Activated CD4-positive, alpha-beta memory T cell treated with anti-CD3 and anti-CD28 coated beads for 36 hours (primary cell): ENCODE measurements around the gene KIF2A. TPM values are rescaled to one million over a fixed set of nuclear protein-coding genes. Genes with fewer than 3 reads are reported as not detected.

Experiments used
- CTCF ChIA-PET: fragments of 350-600 bp; sonication (Branson Sonifier 250); formaldehyde crosslinking; loops from one replicate; lab custom pipeline; 2021; ENCODE audit warnings: antibody characterized with exemption, inconsistent platforms; lab: Charles Lee
- POLR2A ChIA-PET: fragments of 350-600 bp; sonication (Branson Sonifier 250); formaldehyde crosslinking; loops from one replicate; lab custom pipeline; 2021; ENCODE audit warnings: antibody characterized with exemption; lab: Charles Lee
- DNase-seq: peaks from one replicate; pipeline ENCODE4 v3.0.0-alpha.2; 2020
- H3K27ac Mint-ChIP-seq: one replicate; pipeline ENCODE4 v1.8.0; 2021; ENCODE audit warnings: mixed read lengths
- H3K27me3 Mint-ChIP-seq: one replicate; pipeline ENCODE4 v1.8.0; 2021; ENCODE audit warnings: mixed read lengths
- H3K36me3 Mint-ChIP-seq: one replicate; pipeline ENCODE4 v1.8.0; 2021; ENCODE audit warnings: mixed read lengths
- H3K4me1 Mint-ChIP-seq: one replicate; pipeline ENCODE4 v1.8.0; 2021; ENCODE audit warnings: low read depth, mixed read lengths
- H3K4me3 Mint-ChIP-seq: one replicate; pipeline ENCODE4 v1.8.0; 2021; ENCODE audit warnings: mild to moderate bottlenecking, mixed read lengths
- H3K9me3 Mint-ChIP-seq: one replicate; pipeline ENCODE4 v1.8.0; 2021; ENCODE audit warnings: mixed read lengths
- intact Hi-C: fragments of 100-400 bp; cut with micrococcal nuclease; formaldehyde crosslinking; loops from one replicate; pipeline ENCODE4 v1.15.1; 2023
- total RNA-seq, 2 experiments: library from RNA; stranded (reverse); gene quantifications; one replicate each; pipeline ENCODE4 v1.2.3, GENCODE V29; 2021

Gene KIF2A
- total RNA-seq, 2 experiments from 2014 or later: 209 TPM

- Mint-ChIP-seq H3K36me3 (peaks cover 11% of the 10 kb centered on the region), H3K4me1 (peaks cover 59% of the 10 kb centered on the region), H3K27ac (peak overlapping the region; percentile 73), H3K27me3 (no peaks in the 10 kb centered on the region), H3K4me3 (no peak overlapping the region), H3K9me3 (no peaks in the 10 kb centered on the region)
- no peak for DNase-seq
- ChIA-PET POLR2A (no interaction called here), CTCF (interaction anchor here (1.0 to 2.4 kb wide), 2 partner anchors 9 to 119 kb away, joined by 5 to 16 read pairs; no protein-coding TSS in a partner anchor)
- intact Hi-C loops: loop anchor here (2.0 kb wide), 1 partner anchor 15 kb away; no protein-coding TSS in a partner anchor
These were observed 37.4 kb downstream of the KIF2A start for GRCh38 chr5:62343428-62343827.

- DNase-seq: no peak
- H3K36me3 Mint-ChIP-seq: peaks cover 16% of the 10 kb centered on the region
- POLR2A ChIA-PET: no interaction called here
- H3K4me1 Mint-ChIP-seq: peaks cover 38% of the 10 kb centered on the region
- CTCF ChIA-PET: interaction anchor here (0.6 to 1.3 kb wide), 2 partner anchors 15 to 122 kb away, joined by 3 to 7 read pairs; no protein-coding TSS in a partner anchor
- H3K4me3 Mint-ChIP-seq: no peak overlapping the region
- H3K27ac Mint-ChIP-seq: peak overlapping the region; percentile 36
- H3K9me3 Mint-ChIP-seq: no peaks in the 10 kb centered on the region
- intact Hi-C loops: no loop called here
- H3K27me3 Mint-ChIP-seq: no peaks in the 10 kb centered on the region
These were observed 40.7 kb downstream of the KIF2A start for GRCh38 chr5:62346748-62347147.

- POLR2A ChIA-PET: no interaction called here
- Mint-ChIP-seq H3K9me3 (no peaks in the 10 kb centered on the region), H3K4me3 (no peak overlapping the region), H3K27ac (peak overlapping the region; percentile 44), H3K36me3 (peaks cover 23% of the 10 kb centered on the region), H3K4me1 (peaks cover 32% of the 10 kb centered on the region), H3K27me3 (no peaks in the 10 kb centered on the region)
- intact Hi-C loops: no loop called here
- CTCF ChIA-PET: no interaction called here
- DNase-seq: no peak
These were observed 41.9 kb downstream of the KIF2A start for GRCh38 chr5:62347928-62348327.

GRCh38 chr5:62348723-62349481, 42.9 kb downstream of the KIF2A start:
- Mint-ChIP-seq H3K27me3 (no peaks in the 10 kb centered on the region), H3K27ac (peak overlapping the region; percentile 62), H3K36me3 (peaks cover 24% of the 10 kb centered on the region), H3K4me3 (no peak overlapping the region), H3K4me1 (peaks cover 26% of the 10 kb centered on the region), H3K9me3 (no peaks in the 10 kb centered on the region)
- intact Hi-C loops: no loop called here
- ChIA-PET CTCF (interaction anchor here (0.9 to 1.2 kb wide), 2 partner anchors 43 to 124 kb away, joined by 3 to 4 read pairs; partner anchors contain the start of gene KIF2A), POLR2A (no interaction called here)
- no peak for DNase-seq

GRCh38 chr5:62354028-62354874, 48.2 kb downstream of the KIF2A start:
- ChIA-PET CTCF (interaction anchor here (0.6 to 9.3 kb wide), 11 partner anchors 9 to 130 kb away, joined by 3 to 83 read pairs (median 4); partner anchors contain the start of gene KIF2A), POLR2A (no interaction called here)
- no peaks in the 10 kb centered on the region for H3K9me3 Mint-ChIP-seq
- H3K36me3 Mint-ChIP-seq: peaks cover 31% of the 10 kb centered on the region
- DNase-seq: no peak
- no peaks in the 10 kb centered on the region for H3K27me3 Mint-ChIP-seq
- no peak overlapping the region for H3K27ac Mint-ChIP-seq
- intact Hi-C loops: loop anchor here (1.0 kb wide), 2 partner anchors 47 to 130 kb away; no protein-coding TSS in a partner anchor
- H3K4me1 Mint-ChIP-seq: peaks cover 20% of the 10 kb centered on the region
- H3K4me3 Mint-ChIP-seq: no peak overlapping the region

- Mint-ChIP-seq H3K4me3 (no peak overlapping the region), H3K4me1 (peaks cover 6% of the 10 kb centered on the region)
- POLR2A ChIA-PET: no interaction called here
These were observed 56.7 kb downstream of the KIF2A start for GRCh38 chr5:62362701-62363100.

GRCh38 chr5:62369039-62369438, 63.0 kb downstream of the KIF2A start:
- DNase-seq: no peak
- Mint-ChIP-seq H3K27me3 (no peaks in the 10 kb centered on the region), H3K9me3 (no peaks in the 10 kb centered on the region), H3K36me3 (peaks cover 28% of the 10 kb centered on the region), H3K27ac (no peak overlapping the region), H3K4me1 (peaks cover 6% of the 10 kb centered on the region), H3K4me3 (no peak overlapping the region)
- POLR2A ChIA-PET: interaction anchor here (0.6 to 0.7 kb wide), 2 partner anchors 13 to 109 kb away, joined by 3 to 4 read pairs; no protein-coding TSS in a partner anchor
- intact Hi-C loops: no loop called here
- CTCF ChIA-PET: interaction anchor here (0.6 kb wide), 1 partner anchor 144 kb away, joined by 5 read pairs; no protein-coding TSS in a partner anchor

More at GRCh38 chr5:62362701-62363100, 56.7 kb downstream of the KIF2A start:
- Mint-ChIP-seq H3K27me3 (no peaks in the 10 kb centered on the region), H3K27ac (no peak overlapping the region), H3K9me3 (no peaks in the 10 kb centered on the region), H3K36me3 (peaks cover 30% of the 10 kb centered on the region)
- DNase-seq: no peak
- CTCF ChIA-PET: interaction anchor here (0.6 to 1.2 kb wide), 2 partner anchors 9 to 139 kb away, joined by 3 read pairs; no protein-coding TSS in a partner anchor
- intact Hi-C loops: no loop called here

GRCh38 chr5:62371409-62371808, 65.4 kb downstream of the KIF2A start:
- Mint-ChIP-seq H3K9me3 (no peaks in the 10 kb centered on the region), H3K4me1 (peaks cover 6% of the 10 kb centered on the region), H3K27ac (no peak overlapping the region), H3K4me3 (no peak overlapping the region), H3K36me3 (peaks cover 32% of the 10 kb centered on the region), H3K27me3 (no peaks in the 10 kb centered on the region)
- ChIA-PET POLR2A (no interaction called here), CTCF (interaction anchor here (0.6 kb wide), 1 partner anchor 21 kb away, joined by 3 read pairs; no protein-coding TSS in a partner anchor)
- DNase-seq: no peak
- intact Hi-C loops: no loop called here

- POLR2A ChIA-PET: no interaction called here
- H3K27me3 Mint-ChIP-seq: no peaks in the 10 kb centered on the region
- CTCF ChIA-PET: no interaction called here
- no peak overlapping the region for H3K27ac Mint-ChIP-seq
- no peaks in the 10 kb centered on the region for H3K9me3 Mint-ChIP-seq
- intact Hi-C loops: no loop called here
- H3K4me3 Mint-ChIP-seq: no peak overlapping the region
- H3K4me1 Mint-ChIP-seq: peaks cover 6% of the 10 kb centered on the region
- no peak for DNase-seq
- H3K36me3 Mint-ChIP-seq: peaks cover 28% of the 10 kb centered on the region
These were observed 66.6 kb downstream of the KIF2A start for GRCh38 chr5:62372600-62372999.

GRCh38 chr5:62373382-62373781, 67.4 kb downstream of the KIF2A start:
- Mint-ChIP-seq H3K36me3 (peaks cover 34% of the 10 kb centered on the region), H3K27me3 (no peaks in the 10 kb centered on the region), H3K4me3 (no peak overlapping the region), H3K9me3 (no peaks in the 10 kb centered on the region), H3K27ac (no peak overlapping the region), H3K4me1 (peaks cover 6% of the 10 kb centered on the region)
- ChIA-PET CTCF (no interaction called here), POLR2A (no interaction called here)
- no peak for DNase-seq
- intact Hi-C loops: no loop called here

- Mint-ChIP-seq H3K27ac (peak overlapping the region; percentile 5), H3K27me3 (no peaks in the 10 kb centered on the region), H3K36me3 (peaks cover 40% of the 10 kb centered on the region), H3K4me1 (peaks cover 4% of the 10 kb centered on the region), H3K9me3 (no peaks in the 10 kb centered on the region), H3K4me3 (no peak overlapping the region)
- intact Hi-C loops: no loop called here
- CTCF ChIA-PET: no interaction called here
- POLR2A ChIA-PET: no interaction called here
- DNase-seq: no peak
These were observed 68.1 kb downstream of the KIF2A start for GRCh38 chr5:62374090-62374489.

GRCh38 chr5:62375627-62376026, 69.6 kb downstream of the KIF2A start:
- Mint-ChIP-seq H3K4me3 (no peak overlapping the region), H3K4me1 (peaks cover 2% of the 10 kb centered on the region), H3K36me3 (peaks cover 50% of the 10 kb centered on the region), H3K27me3 (no peaks in the 10 kb centered on the region), H3K27ac (no peak overlapping the region), H3K9me3 (no peaks in the 10 kb centered on the region)
- CTCF ChIA-PET: no interaction called here
- POLR2A ChIA-PET: no interaction called here
- no peak for DNase-seq
- intact Hi-C loops: no loop called here
